Pancreas (tissue), 10 donors: ENCODE measurements around the gene HSBP1L1. TPM values are rescaled to one million over a fixed set of nuclear protein-coding genes. Genes with fewer than 3 reads are reported as not detected.

ENCODE experiments used
- ATAC-seq, 4 donors: fragments of 200-7000 bp; cut with Tn5 transposase; one replicate each; pipeline versions ENCODE4 v1.8.0 to v1.9.1; 2020; ENCODE audit warnings: mild to moderate bottlenecking in 4 of 4, moderate library complexity in 4 of 4
- DNase-seq, 6 donors: peaks; one replicate each; pipeline ENCODE4 v3.0.0-alpha.2; 2020
- FAIRE-seq: peaks from 2 replicates; lab custom pipeline; 2012; peaks lifted over from hg19 to GRCh38; lab: Jason Lieb, UNC
- H3K27ac ChIP-seq, 4 donors: fragments of 200-600 bp; sonication (generic); 1 replicate in 3 of 4; 2 replicates in 1 of 4; pipeline versions ENCODE4 v1.5.0 to v1.8.0; 2020
- H3K27me3 ChIP-seq, 4 donors: fragments of 200-600 bp; one replicate each; pipeline ENCODE4 v1.8.0; 2021
- H3K36me3 ChIP-seq, 3 donors: fragments of 200-600 bp; sonication (generic) in 1 of 3; one replicate each; pipeline versions ENCODE4 v1.5.0 to v1.8.0; 2020 to 2021
- H3K4me1 ChIP-seq, 3 donors: fragments of 200-600 bp; one replicate each; pipeline ENCODE4 v1.8.0; 2021
- H3K4me3 ChIP-seq, 4 donors: fragments of 200-600 bp; sonication (generic) in 2 of 4; one replicate each; pipeline versions ENCODE4 v1.5.0 to v1.8.0; 2020 to 2021
- H3K9me3 ChIP-seq, 4 donors: fragments of 200-600 bp; one replicate each; pipeline ENCODE4 v1.8.0; 2021
- WGBS, 2 donors: extraction: QIAGEN DNeasy Blood & Tissue Kit; methylation state at CpG; one replicate each; pipeline ENCODE4 v1.1.7; 2013; 5-methylcytosine and 5-hydroxymethylcytosine counted together
- intact Hi-C, 3 donors: fragments of 100-400 bp; cut with DNase I; formaldehyde crosslinking; loops; one replicate each; pipeline versions ENCODE4 v1.11.1 to v1.14.2; 2022
- polyA plus RNA-seq, 2 donors: library from polyadenylated mRNA; stranded (reverse); fragments of 200-250 nt; gene quantifications; one replicate each; pipeline ENCODE4 v1.2.3, GENCODE V29; 2013
- total RNA-seq, 6 donors: library from RNA; stranded (reverse); fragmentation: NEBNext Ultra II Directional in 4 of 6; extraction: Animal tissue kit (Norgen Biotek cat#: 25700) in 4 of 6; gene quantifications; one replicate each; pipeline versions ENCODE4 v1.2.1 to v1.2.4, GENCODE V29; 2021 to 2023
- TF ChIP-seq, protein P1 (sequence below), 4 donors: fragments of 200-600 bp; sonication (generic) in 3 of 4; IDR thresholded peaks; one replicate each; pipeline versions ENCODE4 v1.5.0 to v1.8.0; 2021; ENCODE audit warnings: antibody characterized with exemption in 4 of 4
- donor health status: healthy with polysubstance abuse.
- donor health status: DM: no; HTN: no; CAD: no; lungs with moderate emphysema.
- donor health status: DM: no; HTN: no; CAD: no.
- donor health status: control.
- donor health status: control.
- donor health status: Bipolar disorder and iron deficiency.
- donor health status: DM: yes; HTN: yes; CAD: no.
- donor health status: DM: no; HTN: no; CAD: no.
- donor health status: DM: no; HTN: no; CAD: no.
- donor health status: DM: yes; HTN: yes; CAD: no.

The HSBP1L1 gene
- total and polyA plus RNA-seq, 8 donors, result 9.2 to 43.6 (median 14.3) TPM

DNA sequence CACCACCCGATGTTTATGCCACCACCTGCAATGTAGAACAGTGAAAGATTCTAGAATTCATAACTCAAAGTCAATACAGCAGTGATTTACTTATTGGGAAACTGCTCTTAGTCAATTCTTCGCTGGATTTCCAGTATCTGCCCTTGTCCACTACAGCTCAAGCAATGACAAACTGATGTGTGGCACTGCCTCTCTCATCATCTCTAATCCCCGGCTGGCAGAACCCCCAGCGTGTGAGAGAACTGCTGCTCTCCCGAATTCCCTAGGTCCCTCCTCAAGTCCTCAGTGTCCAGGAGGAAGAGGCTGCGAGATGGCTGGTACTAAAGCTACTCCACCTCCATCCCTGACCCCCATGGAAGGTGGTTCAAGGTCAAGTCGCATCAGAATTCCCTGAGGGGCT, 22.3 kb downstream of the HSBP1L1 start:
- WGBS, 2 donors, result 22 to 28% methylated on average over 7 of the region's 7 CpGs
- Histone ChIP-seq H3K4me1 (peaks cover 0 to 23% (median 11%) of the 10 kb centered on the region in 3 donors), H3K27ac (no peak overlapping the region), H3K9me3 (no peaks in the 10 kb centered on the region), H3K36me3 (no peaks in the 10 kb centered on the region), H3K27me3 (no peaks in the 10 kb centered on the region), H3K4me3 (peak overlapping the region in 3 of 4 donors; percentile 84 to 92 (median 85))
- ATAC-seq, result no peak
- DNase-seq, result no peak
- TF ChIP-seq, protein P1, sequence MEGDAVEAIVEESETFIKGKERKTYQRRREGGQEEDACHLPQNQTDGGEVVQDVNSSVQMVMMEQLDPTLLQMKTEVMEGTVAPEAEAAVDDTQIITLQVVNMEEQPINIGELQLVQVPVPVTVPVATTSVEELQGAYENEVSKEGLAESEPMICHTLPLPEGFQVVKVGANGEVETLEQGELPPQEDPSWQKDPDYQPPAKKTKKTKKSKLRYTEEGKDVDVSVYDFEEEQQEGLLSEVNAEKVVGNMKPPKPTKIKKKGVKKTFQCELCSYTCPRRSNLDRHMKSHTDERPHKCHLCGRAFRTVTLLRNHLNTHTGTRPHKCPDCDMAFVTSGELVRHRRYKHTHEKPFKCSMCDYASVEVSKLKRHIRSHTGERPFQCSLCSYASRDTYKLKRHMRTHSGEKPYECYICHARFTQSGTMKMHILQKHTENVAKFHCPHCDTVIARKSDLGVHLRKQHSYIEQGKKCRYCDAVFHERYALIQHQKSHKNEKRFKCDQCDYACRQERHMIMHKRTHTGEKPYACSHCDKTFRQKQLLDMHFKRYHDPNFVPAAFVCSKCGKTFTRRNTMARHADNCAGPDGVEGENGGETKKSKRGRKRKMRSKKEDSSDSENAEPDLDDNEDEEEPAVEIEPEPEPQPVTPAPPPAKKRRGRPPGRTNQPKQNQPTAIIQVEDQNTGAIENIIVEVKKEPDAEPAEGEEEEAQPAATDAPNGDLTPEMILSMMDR (IDR thresholded peaks at IDR 0.05), result no peak
- FAIRE-seq, result no peak
- intact Hi-C loops, result no loop called here

DNA sequence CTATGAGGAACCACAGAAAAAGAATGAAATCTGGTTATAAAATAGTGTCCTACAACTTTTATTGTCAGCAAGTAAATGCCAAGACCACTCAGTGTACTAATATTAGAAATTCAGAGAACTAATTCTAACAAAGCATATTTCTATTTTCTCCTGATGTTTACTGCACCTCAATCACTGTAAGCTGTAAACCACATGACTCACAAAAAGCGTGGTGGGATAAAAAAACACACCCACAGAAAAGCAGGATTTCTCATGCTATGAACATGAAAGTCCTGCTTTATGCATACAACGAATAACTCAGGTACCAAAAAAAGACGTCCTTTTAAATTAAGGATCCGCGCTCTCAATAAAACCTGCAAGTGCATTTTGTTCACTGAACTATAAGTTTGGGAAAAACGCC, 23.1 kb downstream of the HSBP1L1 start:
- Histone ChIP-seq H3K4me1 (peaks cover 0 to 23% (median 11%) of the 10 kb centered on the region in 3 donors), H3K27me3 (no peaks in the 10 kb centered on the region), H3K9me3 (no peaks in the 10 kb centered on the region), H3K27ac (peak overlapping the region in 2 of 4 donors; percentile 97 to 98), H3K4me3 (peak overlapping the region; percentile 84 to 96 (median 88)), H3K36me3 (no peaks in the 10 kb centered on the region)
- intact Hi-C loops, result no loop called here
- WGBS, 2 donors, result 0% methylated on average over 6 of the region's 6 CpGs
- FAIRE-seq, result no peak
- TF ChIP-seq, protein P1 (IDR thresholded peaks at IDR 0.05), result no peak
- ATAC-seq, result no peak
- no peak for DNase-seq

DNA sequence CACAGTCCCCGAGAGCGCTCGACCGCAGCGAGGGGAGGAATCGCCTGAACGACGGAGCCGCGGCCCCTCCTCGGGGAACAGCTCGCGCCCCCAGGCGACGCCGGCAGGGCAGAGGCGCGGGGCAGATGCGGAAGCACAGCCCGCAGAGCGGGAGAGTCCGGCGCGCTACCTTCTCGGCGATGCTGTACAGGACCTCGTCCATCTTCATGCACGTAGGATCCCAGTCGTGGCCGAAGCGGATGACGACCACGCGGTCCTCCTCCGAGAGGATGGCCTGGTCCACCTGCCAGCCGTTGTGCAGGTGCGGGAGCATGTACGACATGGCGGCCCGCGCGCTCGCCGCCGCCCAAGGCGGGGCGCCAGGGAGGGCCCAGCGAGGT, 23.6 kb downstream of the HSBP1L1 start:
- peak overlapping the region; percentile 96 to 98 (median 97) for H3K27ac ChIP-seq
- intact Hi-C loops, result no loop called here
- 1% methylated on average over 43 to 48 of the region's 48 CpGs for WGBS, 2 donors

GRCh38 chr18:79988451-79989194, 24.2 kb downstream of the HSBP1L1 start, which contains the start of gene TXNL4A:
TSS of gene TXNL4A (minus strand) at chr18:79988563. CDS start at chr18:79988392, 171 bp downstream.
- ATAC-seq, result peak; percentile 95 to 99 (median 98)
- peak within 1 kb of the TSS; percentile 84 to 96 (median 88) for H3K4me3 ChIP-seq
- no peaks in the 10 kb centered on the region for H3K27me3 ChIP-seq
- H3K36me3 ChIP-seq, result no peaks in the 10 kb centered on the region
- no peak for FAIRE-seq
- peaks cover 0 to 18% (median 11%) of the 10 kb centered on the region in 3 donors for H3K4me1 ChIP-seq
- H3K27ac ChIP-seq, result peak within 1 kb of the TSS; percentile 96 to 98 (median 97)
- WGBS, 2 donors, result 0 to 1% methylated on average over 63 to 71 of the region's 71 CpGs
- intact Hi-C loops, result no loop called here
- TF ChIP-seq, protein P1 (IDR thresholded peaks at IDR 0.05), result no peak
- peak; percentile 77 to 95 (median 86) for DNase-seq
- H3K9me3 ChIP-seq, result no peaks in the 10 kb centered on the region

More for the DNA sequence above, 23.6 kb downstream of the HSBP1L1 start:
- ATAC-seq, result peak; percentile 57 to 79 (median 73)
- no peaks in the 10 kb centered on the region for H3K27me3 ChIP-seq
- TF ChIP-seq, protein P1 (IDR thresholded peaks at IDR 0.05), result no peak
- peaks cover 0 to 21% (median 11%) of the 10 kb centered on the region in 3 donors for H3K4me1 ChIP-seq
- no peak for FAIRE-seq
- H3K9me3 ChIP-seq, result no peaks in the 10 kb centered on the region
- DNase-seq, result peak in 5 of 6 donors; percentile 46 to 83 (median 65)
- no peaks in the 10 kb centered on the region for H3K36me3 ChIP-seq
- peak overlapping the region; percentile 84 to 96 (median 88) for H3K4me3 ChIP-seq

DNA sequence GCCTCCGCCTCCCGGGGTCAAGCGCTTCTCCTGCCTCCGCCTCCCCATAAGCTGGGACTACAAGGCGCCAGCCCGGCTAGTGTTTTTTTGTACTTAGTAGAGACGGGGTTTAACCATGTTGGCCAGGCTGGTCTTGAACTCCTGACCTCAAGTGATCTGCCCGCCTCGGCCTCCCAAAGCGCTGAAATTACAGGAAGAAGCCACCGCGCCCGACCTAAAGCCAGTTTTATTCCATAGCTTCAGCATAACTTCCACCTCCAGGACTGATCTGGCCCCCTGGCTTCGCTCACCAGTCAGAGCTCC, 24.7 kb downstream of the HSBP1L1 start:
- intact Hi-C loops, result no loop called here
- 24 to 42% methylated on average over 14 of the region's 14 CpGs for WGBS, 2 donors
- peak overlapping the region; percentile 96 to 98 (median 97) for H3K27ac ChIP-seq
- TF ChIP-seq, protein P1 (IDR thresholded peaks at IDR 0.05), result no peak
- FAIRE-seq (no peak), ATAC-seq (no peak), DNase-seq (no peak)
- H3K4me3 ChIP-seq, result peak overlapping the region; percentile 84 to 96 (median 88)
- no peaks in the 10 kb centered on the region for H3K36me3 ChIP-seq
- H3K4me1 ChIP-seq, result peaks cover 0 to 18% (median 11%) of the 10 kb centered on the region in 3 donors
- no peaks in the 10 kb centered on the region for H3K9me3 ChIP-seq
- no peaks in the 10 kb centered on the region for H3K27me3 ChIP-seq
